Keratinocyte (primary cell): Measurements from ENCODE around the gene ODF2L. TPM values are rescaled to one million over a fixed set of nuclear protein-coding genes. Genes with fewer than 3 reads are reported as not detected.

Source experiments
- DNase-seq: peaks from one replicate; pipeline ENCODE4 v3.0.0-alpha.2; 2011; ENCODE audit warnings: low read depth, missing footprints, low spot score
- FAIRE-seq: peaks from 2 replicates; lab custom pipeline; 2011; peaks lifted over from hg19 to GRCh38; lab: Jason Lieb, UNC
- H2AFZ ChIP-seq: 2 replicates; pipeline ENCODE4 v1.6.0; 2012; ENCODE audit warnings: low read length, control low read depth, inconsistent platforms; ENCODE audit not compliant: control insufficient read depth
- H3K27ac ChIP-seq: 2 replicates; pipeline ENCODE4 v1.5.1; 2011; ENCODE audit warnings: low read length; ENCODE audit not compliant: control insufficient read depth, insufficient read depth
- H3K27me3 ChIP-seq: 3 replicates; pipeline ENCODE4 v1.6.0; 2011; ENCODE audit warnings: low read length; ENCODE audit not compliant: control insufficient read depth, insufficient read depth; ENCODE audit errors: extremely low read depth
- H3K36me3 ChIP-seq, 2 experiments: 2 replicates in 1 of 2; 3 replicates in 1 of 2; pipeline ENCODE4 v1.5.1; 2011; ENCODE audit warnings: low read length in 2 of 2, mild to moderate bottlenecking in 1 of 2; ENCODE audit not compliant: control insufficient read depth in 2 of 2, insufficient read depth in 2 of 2; ENCODE audit errors: extremely low read depth in 1 of 2
- H3K4me1 ChIP-seq: 3 replicates; pipeline ENCODE4 v1.5.1; 2011; ENCODE audit warnings: low read length; ENCODE audit not compliant: control insufficient read depth, insufficient read depth; ENCODE audit errors: extremely low read depth
- H3K4me2 ChIP-seq: 3 replicates; pipeline ENCODE4 v1.6.0; 2011; ENCODE audit warnings: low read depth, low read length; ENCODE audit not compliant: control insufficient read depth, insufficient read depth; ENCODE audit errors: extremely low read depth
- H3K4me3 ChIP-seq, 3 experiments: fragments of 200-600 bp in 1 of 3; sonication (generic) in 1 of 3; 2 replicates in 2 of 3; 3 replicates in 1 of 3; pipeline ENCODE4 v1.5.1; 2011 to 2016; ENCODE audit warnings: low read length in 3 of 3, mild to moderate bottlenecking in 3 of 3, control low read depth in 2 of 3, inconsistent platforms in 1 of 3, low read depth in 1 of 3, mixed read lengths in 1 of 3, mixed run types in 1 of 3, moderate library complexity in 1 of 3; ENCODE audit not compliant: control insufficient read depth in 2 of 3, insufficient read depth in 2 of 3; ENCODE audit errors: extremely low read depth in 1 of 3
- H3K79me2 ChIP-seq: 2 replicates; pipeline ENCODE4 v1.6.0; 2012; ENCODE audit warnings: low read length; ENCODE audit not compliant: control insufficient read depth, insufficient read depth
- H3K9ac ChIP-seq: 3 replicates; pipeline ENCODE4 v1.6.0; 2011; ENCODE audit warnings: low read length; ENCODE audit not compliant: control insufficient read depth, insufficient read depth; ENCODE audit errors: extremely low read depth
- H3K9me1 ChIP-seq: 3 replicates; pipeline ENCODE4 v1.6.0; 2011; ENCODE audit warnings: low read length; ENCODE audit not compliant: control insufficient read depth, insufficient read depth; ENCODE audit errors: extremely low read depth
- H3K9me3 ChIP-seq: 2 replicates; pipeline ENCODE4 v1.5.1; 2012; ENCODE audit warnings: low read depth, low read length; ENCODE audit not compliant: control insufficient read depth
- H4K20me1 ChIP-seq: 3 replicates; pipeline ENCODE4 v1.6.0; 2011; ENCODE audit warnings: low read length; ENCODE audit not compliant: control insufficient read depth, insufficient read depth; ENCODE audit errors: extremely low read depth
- CTCF ChIP-seq, 3 experiments: IDR thresholded peaks in 1 of 3; conservative IDR thresholded peaks in 1 of 3; optimal IDR thresholded peaks in 1 of 3; 2 replicates in 2 of 3; 3 replicates in 1 of 3; pipeline versions ENCODE3 to v1.5.1; 2011; ENCODE audit warnings: low read length in 3 of 3, mild to moderate bottlenecking in 3 of 3, moderate library complexity in 2 of 3, control low read depth in 1 of 3, inconsistent platforms in 1 of 3; ENCODE audit not compliant: insufficient read depth in 2 of 3; ENCODE audit errors: extremely low read depth in 1 of 3
- EZH2 ChIP-seq: IDR thresholded peaks from one replicate; pipeline ENCODE4 v1.6.1; 2012; ENCODE audit warnings: inconsistent platforms, mild to moderate bottlenecking, low read length, moderate library complexity
- dilution Hi-C: fragments of 300-500 bp; cut with MboI; formaldehyde crosslinking; loops from one replicate; pipeline ENCODE4 v1.7.0; 2020; ENCODE audit warnings: low sequenced_read_pairs; ENCODE audit not compliant: extremely low pct_ligation_motif_present
- polyA plus RNA-seq, 5 experiments: library from polyadenylated mRNA; depleted of rRNA in 3 of 5; stranded (reverse) in 3 of 5; stranded (forward) in 1 of 5; unstranded in 1 of 5; fragments of >200 nt; gene quantifications; 1 replicate in 1 of 5; 2 replicates in 3 of 5; 3 replicates in 1 of 5; pipeline versions ENCODE4 v1.2.1 to v1.2.3, GENCODE V29; 2011 to 2012; ENCODE audit warnings: missing spikeins in 2 of 5, low read depth in 1 of 5, low replicate concordance in 1 of 5

Gene ODF2L
- polyA plus RNA-seq, 1 donor (not counting 4 experiments of a cell fraction or from before 2014, with no cell fraction given), result 22.0 TPM

GRCh38 chr1:86394416-86394815, 1.7 kb downstream of the ODF2L start:
- no peaks in the 10 kb centered on the region for H3K9me1 ChIP-seq
- peaks cover 44% of the 10 kb centered on the region for H3K79me2 ChIP-seq
- H3K36me3 ChIP-seq, result no peaks in the 10 kb centered on the region
- no peak overlapping the region for H3K27ac ChIP-seq
- H3K4me1 ChIP-seq, result peaks cover 14% of the 10 kb centered on the region
- no peaks in the 10 kb centered on the region for H3K27me3 ChIP-seq
- H3K9ac ChIP-seq, result no peak overlapping the region
- H3K9me3 ChIP-seq, result no peaks in the 10 kb centered on the region
- H2AFZ ChIP-seq, result no peak overlapping the region
- TF ChIP-seq CTCF (optimal IDR thresholded peaks at IDR 0.05 in 1 of 3, IDR thresholded peaks at IDR 0.05 in 1 of 3, conservative IDR thresholded peaks at IDR 0.05 in 1 of 3; ENCODE audit: extremely low read depth in 1 of 3, insufficient read depth in 2 of 3, low read length in 3 of 3) (no peak), EZH2 (no peak)
- H3K4me3 ChIP-seq, result no peak overlapping the region
- H4K20me1 ChIP-seq, result no peaks in the 10 kb centered on the region
- DNase-seq (no peak), FAIRE-seq (no peak)
- dilution Hi-C loops, result no loop called here
- no peak overlapping the region for H3K4me2 ChIP-seq

GRCh38 chr1:86389307-86389706, 6.8 kb downstream of the ODF2L start:
- H3K4me3 ChIP-seq, result no peak overlapping the region
- no peaks in the 10 kb centered on the region for H4K20me1 ChIP-seq
- TF ChIP-seq EZH2, result no peak
- no peak for TF ChIP-seq CTCF (optimal IDR thresholded peaks at IDR 0.05 in 1 of 3, IDR thresholded peaks at IDR 0.05 in 1 of 3, conservative IDR thresholded peaks at IDR 0.05 in 1 of 3; ENCODE audit: extremely low read depth in 1 of 3, insufficient read depth in 2 of 3, low read length in 3 of 3)
- H3K4me1 ChIP-seq, result peaks cover 5% of the 10 kb centered on the region
- no peak overlapping the region for H3K9ac ChIP-seq
- H3K79me2 ChIP-seq, result peaks cover 38% of the 10 kb centered on the region
- no peak overlapping the region for H2AFZ ChIP-seq
- no peak overlapping the region for H3K4me2 ChIP-seq
- FAIRE-seq (peak; percentile 51), DNase-seq (no peak)
- no peaks in the 10 kb centered on the region for H3K27me3 ChIP-seq
- H3K27ac ChIP-seq, result no peak overlapping the region
- no peaks in the 10 kb centered on the region for H3K9me3 ChIP-seq
- dilution Hi-C loops, result no loop called here
- no peaks in the 10 kb centered on the region for H3K9me1 ChIP-seq
- no peaks in the 10 kb centered on the region for H3K36me3 ChIP-seq
